H1 (cell line): ENCODE data around the gene NUMB. TPM values are rescaled to one million over a fixed set of nuclear protein-coding genes. Genes with fewer than 3 reads are reported as not detected.

ENCODE experiments used
- CTCF ChIA-PET: fragments of 300-600 bp; sonication (Branson Sonifier 250); formaldehyde crosslinking; loops from one replicate; lab custom pipeline; 2021; ENCODE audit not compliant: partially characterized antibody; lab: Charles Lee
- POLR2A ChIA-PET: fragments of 300-600 bp; sonication (Branson Sonifier 250); formaldehyde crosslinking; loops from one replicate; lab custom pipeline; 2021; ENCODE audit warnings: inconsistent platforms; ENCODE audit not compliant: partially characterized antibody; lab: Charles Lee
- DNase-seq, 2 experiments: peaks; one replicate each; pipeline versions ENCODE4 v3.0.0 to v3.0.0-alpha.2; 2010 to 2022; ENCODE audit warnings: low spot score in 2 of 2, low read depth in 1 of 2, mixed read lengths in 1 of 2
- FAIRE-seq: peaks from 2 replicates; lab custom pipeline; 2011; peaks lifted over from hg19 to GRCh38; lab: Jason Lieb, UNC
- H2AFZ ChIP-seq: 2 replicates; pipeline ENCODE4 v1.8.1; 2012; ENCODE audit warnings: low read length, inconsistent platforms
- H2AK5ac ChIP-seq: 2 replicates; pipeline ENCODE4 v1.6.1; 2013; ENCODE audit warnings: low read depth, low read length
- H2BK120ac ChIP-seq: replicated peaks from 2 replicates; pipeline ENCODE3; 2013; ENCODE audit warnings: low read depth, low read length, inconsistent platforms
- H2BK12ac ChIP-seq: 2 replicates; pipeline ENCODE4 v1.6.1; 2013; ENCODE audit warnings: low read depth, low read length
- H2BK15ac ChIP-seq: 2 replicates; pipeline ENCODE4 v1.6.1; 2013; ENCODE audit warnings: low read length
- H2BK20ac ChIP-seq: 2 replicates; pipeline ENCODE4 v1.6.1; 2013; ENCODE audit warnings: low read length
- H2BK5ac ChIP-seq: 2 replicates; pipeline ENCODE4 v1.6.1; 2013; ENCODE audit warnings: low read depth, low read length
- H3K14ac ChIP-seq: 2 replicates; pipeline ENCODE4 v1.6.1; 2013; ENCODE audit warnings: inconsistent platforms; ENCODE audit not compliant: insufficient read length
- H3K18ac ChIP-seq: 2 replicates; pipeline ENCODE4 v1.6.1; 2013; ENCODE audit warnings: low read length; ENCODE audit errors: extremely low read depth
- H3K23ac ChIP-seq: 2 replicates; pipeline ENCODE4 v1.6.1; 2013; ENCODE audit warnings: inconsistent platforms; ENCODE audit not compliant: insufficient read length
- H3K23me2 ChIP-seq: 2 replicates; pipeline ENCODE4 v1.6.1; 2013; ENCODE audit warnings: low read depth, low read length
- H3K27ac ChIP-seq: 2 replicates; pipeline ENCODE4 v1.6.1; 2011; ENCODE audit warnings: low read depth, low read length, inconsistent platforms
- H3K27me3 ChIP-seq, 4 experiments: replicated peaks in 1 of 4; 1 replicate in 1 of 4; 2 replicates in 3 of 4; pipeline versions ENCODE4 v1.6.1 to v1.8.1; 2011 to 2013; ENCODE audit warnings: low read length in 3 of 4, mild to moderate bottlenecking in 3 of 4, inconsistent platforms in 2 of 4, mixed read lengths in 2 of 4, moderate library complexity in 1 of 4; ENCODE audit not compliant: control insufficient read depth in 3 of 4, insufficient read depth in 3 of 4; ENCODE audit errors: extremely low read depth in 1 of 4
- H3K36me3 ChIP-seq, 4 experiments: 2 replicates each; pipeline versions ENCODE4 v1.6.1 to v1.8.1; 2011 to 2013; ENCODE audit warnings: mild to moderate bottlenecking in 4 of 4, low read length in 3 of 4, moderate library complexity in 2 of 4, control low read depth in 1 of 4, inconsistent platforms in 1 of 4; ENCODE audit not compliant: insufficient read depth in 4 of 4, control insufficient read depth in 2 of 4
- H3K4ac ChIP-seq: replicated peaks from 2 replicates; pipeline ENCODE3; 2013; ENCODE audit warnings: low read length, low read depth, mixed read lengths, inconsistent platforms; ENCODE audit not compliant: insufficient read length
- H3K4me1 ChIP-seq, 4 experiments: replicated peaks in 1 of 4; 1 replicate in 1 of 4; 2 replicates in 3 of 4; pipeline versions ENCODE4 v1.6.1 to v1.8.1; 2011 to 2013; ENCODE audit warnings: low read length in 3 of 4, inconsistent platforms in 2 of 4, mixed read lengths in 1 of 4; ENCODE audit not compliant: insufficient read depth in 4 of 4, control insufficient read depth in 3 of 4
- H3K4me2 ChIP-seq, 2 experiments: 2 replicates each; pipeline versions ENCODE4 v1.6.1 to v1.8.1; 2011 to 2013; ENCODE audit warnings: low read depth in 2 of 2, low read length in 2 of 2, control low read depth in 1 of 2, inconsistent platforms in 1 of 2, mild to moderate bottlenecking in 1 of 2; ENCODE audit not compliant: insufficient read depth in 1 of 2
- H3K4me3 ChIP-seq, 4 experiments: fragments of 200-600, 300-600 bp in 1 of 4; sonication (generic), shearing (Covaris generic), sonication (Bioruptor Twin) in 1 of 4; 2 replicates each; pipeline versions ENCODE4 v1.5.1 to v1.8.1; 2011 to 2016; ENCODE audit warnings: low read length in 4 of 4, low read depth in 3 of 4, control low read depth in 2 of 4, inconsistent platforms in 2 of 4, mild to moderate bottlenecking in 2 of 4, mixed read lengths in 1 of 4, moderate library complexity in 1 of 4; ENCODE audit not compliant: insufficient read depth in 2 of 4; ENCODE audit errors: extremely low read depth in 1 of 4
- H3K56ac ChIP-seq: replicated peaks from 2 replicates; pipeline ENCODE3; 2013; ENCODE audit warnings: low read depth, mild to moderate bottlenecking, mixed read lengths, low read length, inconsistent platforms; ENCODE audit not compliant: insufficient read length
- H3K79me1 ChIP-seq: 2 replicates; pipeline ENCODE4 v1.6.1; 2013; ENCODE audit warnings: low read depth, low read length, control low read depth
- H3K79me2 ChIP-seq, 2 experiments: 2 replicates each; pipeline versions ENCODE4 v1.6.1 to v1.8.1; 2012 to 2013; ENCODE audit warnings: low read length in 2 of 2, mild to moderate bottlenecking in 2 of 2, inconsistent platforms in 1 of 2; ENCODE audit not compliant: insufficient read depth in 2 of 2, control insufficient read depth in 1 of 2
- H3K9ac ChIP-seq, 4 experiments: replicated peaks in 1 of 4; 1 replicate in 1 of 4; 2 replicates in 3 of 4; pipeline versions ENCODE4 v1.6.1 to v1.8.1; 2011 to 2013; ENCODE audit warnings: low read depth in 3 of 4, low read length in 3 of 4, control low read depth in 2 of 4, mild to moderate bottlenecking in 2 of 4, moderate library complexity in 2 of 4, inconsistent platforms in 1 of 4; ENCODE audit errors: extremely low read depth in 1 of 4
- H3K9me3 ChIP-seq, 2 experiments: 2 replicates each; pipeline versions ENCODE4 v1.6.1 to v1.8.1; 2012 to 2013; ENCODE audit warnings: mild to moderate bottlenecking in 2 of 2, moderate library complexity in 2 of 2, control low read depth in 1 of 2, inconsistent platforms in 1 of 2, low read depth in 1 of 2, low read length in 1 of 2, mixed read lengths in 1 of 2; ENCODE audit not compliant: insufficient read depth in 2 of 2
- H4K20me1 ChIP-seq, 2 experiments: replicated peaks in 1 of 2; 2 replicates each; pipeline versions ENCODE3 to v1.8.1; 2011 to 2013; ENCODE audit warnings: inconsistent platforms in 2 of 2, low read length in 2 of 2, mild to moderate bottlenecking in 1 of 2; ENCODE audit not compliant: insufficient read depth in 2 of 2, control insufficient read depth in 1 of 2
- H4K5ac ChIP-seq: 2 replicates; pipeline ENCODE4 v1.6.1; 2013; ENCODE audit warnings: low read length, low read depth, mixed read lengths, inconsistent platforms; ENCODE audit not compliant: insufficient read length
- H4K8ac ChIP-seq: 2 replicates; pipeline ENCODE4 v1.8.0; 2013; ENCODE audit warnings: mild to moderate bottlenecking, moderate library complexity, low read length, inconsistent platforms; ENCODE audit not compliant: insufficient read depth; ENCODE audit errors: extremely low read depth
- H4K91ac ChIP-seq: replicated peaks from 2 replicates; pipeline ENCODE3; 2013; ENCODE audit warnings: low read length, mixed read lengths, inconsistent platforms; ENCODE audit not compliant: insufficient read length
- BACH1 ChIP-seq: IDR thresholded peaks from 2 replicates; pipeline ENCODE4 v1.6.1; 2012; ENCODE audit warnings: low read length, improper control_type of control experiment
- BCL11A ChIP-seq, 2 experiments: IDR thresholded peaks; one replicate each; pipeline ENCODE4 v1.6.1; 2011; ENCODE audit warnings: low read depth in 2 of 2, low read length in 2 of 2, mild to moderate bottlenecking in 2 of 2
- CBX5 ChIP-seq: fragments of 300-800, 300-1000 bp; sonication (generic); IDR thresholded peaks from 2 replicates; pipeline ENCODE4 v1.7.1; 2016; ENCODE audit warnings: antibody characterized with exemption, low read length, low read depth
- CHD2 ChIP-seq: IDR thresholded peaks from 2 replicates; pipeline ENCODE4 v1.6.1; 2012; ENCODE audit warnings: low read length, improper control_type of control experiment
- EGR1 ChIP-seq: IDR thresholded peaks from 2 replicates; pipeline ENCODE4 v1.6.1; 2011; ENCODE audit warnings: low read depth, low read length, borderline replicate concordance
- GABPA ChIP-seq: IDR thresholded peaks from 2 replicates; pipeline ENCODE4 v1.6.1; 2011; ENCODE audit warnings: mild to moderate bottlenecking, low read length, moderate library complexity, borderline replicate concordance; ENCODE audit not compliant: insufficient read depth
- KDM1A ChIP-seq: fragments of 200-600, 300-600 bp; sonication (generic); IDR thresholded peaks from 2 replicates; pipeline ENCODE4 v1.7.1; 2016; ENCODE audit warnings: mild to moderate bottlenecking, low read length, borderline replicate concordance
- MAFK ChIP-seq: IDR thresholded peaks from 2 replicates; pipeline ENCODE4 v1.6.1; 2012; ENCODE audit warnings: low read depth, mild to moderate bottlenecking, improper control_type of control experiment, low read length
- NANOG ChIP-seq: IDR thresholded peaks from 2 replicates; pipeline ENCODE4 v1.6.1; 2011; ENCODE audit warnings: low read length, low read depth, mild to moderate bottlenecking, inconsistent platforms; ENCODE audit not compliant: insufficient read depth, poor library complexity, severe bottlenecking
- RNF2 ChIP-seq: fragments of 200-900, 300-1000 bp; sonication (generic); IDR thresholded peaks from 2 replicates; pipeline ENCODE4 v1.7.1; 2016; ENCODE audit warnings: borderline replicate concordance, low read depth, mild to moderate bottlenecking, antibody characterized with exemption, low read length; ENCODE audit not compliant: poor library complexity, severe bottlenecking; ENCODE audit errors: missing control alignments
- TAF7 ChIP-seq: optimal IDR thresholded peaks from 2 replicates; pipeline ENCODE3; 2011; ENCODE audit warnings: low read depth, mild to moderate bottlenecking, inconsistent platforms, low read length, moderate library complexity, borderline replicate concordance
- WGBS, 2 experiments: shearing (Covaris generic) in 1 of 2; methylation state at CpG; one replicate each; pipeline versions ENCODE4 v1.1.6 to v1.1.7; 2013 to 2015; ENCODE audit warnings: low lambda C conversion rate in 2 of 2, mixed read lengths in 2 of 2, inconsistent platforms in 1 of 2, low coverage in 1 of 2, missing lambda C conversion rate in 1 of 2; ENCODE audit not compliant: insufficient replicate concordance in 2 of 2, insufficient coverage in 1 of 2, insufficient read length in 1 of 2; ENCODE audit errors: extremely low coverage in 1 of 2, missing lambda C conversion rate in 1 of 2; 5-methylcytosine and 5-hydroxymethylcytosine counted together
- polyA plus RNA-seq, 7 experiments: library from polyadenylated mRNA; depleted of rRNA in 3 of 7; stranded (reverse) in 5 of 7; unstranded in 2 of 7; fragments of >200 nt in 5 of 7; fragments of 200-250 nt in 2 of 7; gene quantifications; 1 replicate in 5 of 7; 2 replicates in 1 of 7; 4 replicates in 1 of 7; pipeline versions ENCODE4 v1.2.1 to v1.2.3, GENCODE V29; 2011 to 2013; ENCODE audit warnings: missing spikeins in 2 of 7, mixed read lengths in 2 of 7
- total RNA-seq: library from RNA; stranded (reverse); fragmentation: NEBNext Ultra II Directional; extraction: Animal tissue kit (Norgen Biotek cat#: 25700); gene quantifications from 2 replicates; pipeline ENCODE4 v1.2.1, GENCODE V29; 2021

NUMB gene
- total and polyA plus RNA-seq, 2 of the 8 experiments (the other 6 are each of a cell fraction or from before 2014, with no cell fraction given) = 54.3 to 78.1 TPM

DNA sequence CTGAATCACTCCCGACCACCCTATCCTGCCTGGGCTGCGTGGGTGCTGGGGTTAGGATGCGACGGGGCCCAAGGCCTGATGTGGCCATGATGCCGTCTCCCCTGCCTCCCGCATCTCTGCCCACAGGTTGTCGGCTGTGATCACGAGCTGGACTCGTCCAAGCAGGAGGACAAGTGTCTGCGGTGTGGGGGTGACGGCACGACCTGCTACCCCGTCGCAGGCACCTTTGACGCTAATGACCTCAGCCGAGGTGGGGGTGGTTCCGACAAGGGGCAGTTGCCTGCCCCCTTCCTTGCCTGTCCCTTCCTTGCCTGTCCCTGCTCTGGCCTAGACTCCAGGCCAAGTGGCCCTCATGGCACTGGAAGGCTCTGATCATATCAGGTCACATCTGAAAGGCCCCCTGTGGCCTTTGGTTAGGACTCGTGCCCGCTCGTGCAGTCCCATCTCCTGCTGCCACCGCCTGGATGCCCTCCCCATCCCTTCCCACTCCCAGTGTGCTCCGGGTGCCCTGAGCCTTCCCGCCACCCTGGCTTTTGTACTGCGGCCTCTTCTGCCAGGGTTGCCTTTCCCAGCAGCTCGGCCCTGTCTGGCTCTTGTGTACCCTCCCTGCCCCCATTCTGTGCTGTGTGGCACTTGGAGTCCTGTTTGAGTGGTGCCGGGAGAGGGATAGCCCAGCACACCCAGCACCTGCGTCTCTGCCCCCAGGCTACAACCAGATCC lies 207.4 kb downstream of the NUMB start:
- POLR2A ChIA-PET = interaction anchor here (0.9 to 4.4 kb wide), 3 partner anchors 9 to 14 kb away, joined by 3 to 21 read pairs (median 3); no protein-coding TSS in a partner anchor
- Histone ChIP-seq H3K14ac (no peak overlapping the region), H3K4me1 (no peaks in the 10 kb centered on the region; a peak in 1 of 7 replicates), H3K23ac (no peak overlapping the region), H2AK5ac (no peak overlapping the region), H2BK12ac (no peak overlapping the region), H3K9me3 (no peaks in the 10 kb centered on the region), H3K27ac (no peak overlapping the region), H2BK5ac (peak overlapping the region; percentile 48; the same call in 1 of the 2 replicates), H3K56ac (no peak overlapping the region), H3K79me1 (no peaks in the 10 kb centered on the region), H4K5ac (no peak overlapping the region), H3K4me2 (no peak overlapping the region), H2AFZ (no peak overlapping the region), H4K91ac (no peak overlapping the region), H3K36me3 (peaks cover 0 to 11% (median 6%) of the 10 kb centered on the region in 4 experiments; a peak in 5 of 8 replicates), H2BK15ac (no peak overlapping the region), H3K23me2 (no peaks in the 10 kb centered on the region; the same call in 1 of the 2 replicates), H3K18ac (no peak overlapping the region), H2BK20ac (no peak overlapping the region), H4K8ac (peak overlapping the region; percentile 46; the same call in 1 of the 2 replicates), H3K4me3 (no peak overlapping the region), H4K20me1 (peaks cover 0 to 5% of the 10 kb centered on the region in 2 experiments), H3K79me2 (no peaks in the 10 kb centered on the region; a peak in 1 of 4 replicates), H3K4ac (no peak overlapping the region), H2BK120ac (no peak overlapping the region), H3K9ac (no peak overlapping the region), H3K27me3 (no peaks in the 10 kb centered on the region)
- TF ChIP-seq CHD2 = no peak
- no peak for TF ChIP-seq CBX5
- TF ChIP-seq GABPA = no peak
- TF ChIP-seq BCL11A (IDR thresholded peaks at IDR 0.05; ENCODE audit: low read depth in 2 of 2, low read length in 2 of 2) = no peak
- TF ChIP-seq RNF2 = no peak
- TF ChIP-seq NANOG = no peak
- TF ChIP-seq KDM1A = no peak
- no peak for TF ChIP-seq MAFK
- TF ChIP-seq EGR1 = no peak
- no peak for TF ChIP-seq BACH1
- TF ChIP-seq TAF7 = no peak
- WGBS, 2 experiments = 91% methylated on average over 26 of the region's 27 CpGs; no CpG with 5 or more reads in 1 of the 2 experiments
- CTCF ChIA-PET = interaction anchor here (1.2 to 2.4 kb wide), 5 partner anchors 9 to 78 kb away, joined by 3 to 10 read pairs (median 4); no protein-coding TSS in a partner anchor
- no peak for FAIRE-seq
- DNase-seq = no peak
